ENCODE data around the gene CPNE9.

The CPNE9 gene

DNA sequence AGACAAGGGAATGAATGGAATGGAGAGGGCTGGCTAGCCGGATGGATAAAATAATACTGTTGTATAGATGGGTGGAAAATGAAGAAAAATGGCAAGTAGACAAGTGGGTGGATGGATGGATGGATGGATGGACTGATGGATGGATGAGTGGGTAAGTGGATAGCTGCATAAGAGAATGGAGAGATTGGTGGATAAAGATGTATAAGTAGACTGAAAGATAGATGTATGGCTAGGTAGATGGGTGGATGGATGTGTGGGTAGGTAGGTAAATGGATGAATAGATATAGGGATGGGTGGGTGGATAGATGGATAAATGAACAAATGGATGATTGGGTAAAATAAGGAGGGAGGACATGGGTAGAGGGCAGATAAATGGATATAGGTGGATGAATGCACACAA, 13.9 kb downstream of the CPNE9 start:
- no peak for DNase-seq

GRCh38 chr3:9718118-9718517, 14.5 kb downstream of the CPNE9 start:
- no peak for DNase-seq

DNA sequence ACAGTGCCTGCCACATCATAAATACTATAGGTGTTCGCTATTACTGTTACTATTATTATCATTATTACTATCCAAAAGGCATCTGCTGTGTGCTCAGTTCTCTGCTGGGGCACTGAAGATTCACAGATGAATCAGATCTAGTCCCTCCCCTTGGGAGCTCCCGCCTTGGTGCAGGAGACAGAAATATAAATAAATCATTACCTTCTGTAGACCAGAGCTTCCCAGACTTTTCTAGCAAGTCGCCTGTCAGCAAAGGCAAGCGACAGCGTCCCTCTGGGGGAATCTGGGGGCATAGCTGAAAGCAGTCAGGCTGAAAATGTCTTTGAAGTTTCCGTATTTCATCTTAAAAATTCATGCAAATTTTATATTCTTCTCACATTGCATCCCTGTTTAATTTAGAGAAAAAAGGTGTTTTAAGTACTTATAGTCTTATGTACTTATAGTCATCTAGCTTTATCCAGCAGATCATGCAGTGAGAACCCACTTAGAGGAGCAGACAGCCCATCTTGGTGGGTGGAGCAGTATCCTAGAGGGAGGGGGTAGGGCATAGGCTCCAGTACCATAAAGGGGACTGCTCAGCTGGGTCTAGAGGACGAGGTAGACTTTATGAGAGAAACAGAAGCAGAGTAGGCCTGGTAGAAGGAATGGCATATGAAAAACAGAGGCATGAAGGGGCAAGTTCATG, 17.5 kb downstream of the CPNE9 start:
- DNase-seq, result no peak

DNA sequence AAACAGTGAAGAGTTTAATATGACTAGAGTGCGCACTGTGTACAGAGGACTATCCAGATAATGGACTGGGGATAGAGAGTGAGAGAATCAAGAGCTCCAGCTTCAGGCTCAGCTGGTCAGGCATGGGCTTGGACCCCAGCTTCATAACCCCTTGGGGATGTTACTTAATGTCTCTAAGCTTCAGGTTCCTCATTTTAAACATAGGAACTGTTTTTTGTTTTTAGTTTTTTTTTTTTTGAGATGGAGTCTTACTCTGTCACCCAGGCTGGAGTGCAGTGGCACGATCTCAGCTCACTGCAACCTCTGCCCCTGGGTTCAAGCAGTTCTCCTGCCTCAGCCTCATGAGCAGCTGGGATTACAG, 18.0 kb downstream of the CPNE9 start:
- DNase-seq, result no peak

DNA sequence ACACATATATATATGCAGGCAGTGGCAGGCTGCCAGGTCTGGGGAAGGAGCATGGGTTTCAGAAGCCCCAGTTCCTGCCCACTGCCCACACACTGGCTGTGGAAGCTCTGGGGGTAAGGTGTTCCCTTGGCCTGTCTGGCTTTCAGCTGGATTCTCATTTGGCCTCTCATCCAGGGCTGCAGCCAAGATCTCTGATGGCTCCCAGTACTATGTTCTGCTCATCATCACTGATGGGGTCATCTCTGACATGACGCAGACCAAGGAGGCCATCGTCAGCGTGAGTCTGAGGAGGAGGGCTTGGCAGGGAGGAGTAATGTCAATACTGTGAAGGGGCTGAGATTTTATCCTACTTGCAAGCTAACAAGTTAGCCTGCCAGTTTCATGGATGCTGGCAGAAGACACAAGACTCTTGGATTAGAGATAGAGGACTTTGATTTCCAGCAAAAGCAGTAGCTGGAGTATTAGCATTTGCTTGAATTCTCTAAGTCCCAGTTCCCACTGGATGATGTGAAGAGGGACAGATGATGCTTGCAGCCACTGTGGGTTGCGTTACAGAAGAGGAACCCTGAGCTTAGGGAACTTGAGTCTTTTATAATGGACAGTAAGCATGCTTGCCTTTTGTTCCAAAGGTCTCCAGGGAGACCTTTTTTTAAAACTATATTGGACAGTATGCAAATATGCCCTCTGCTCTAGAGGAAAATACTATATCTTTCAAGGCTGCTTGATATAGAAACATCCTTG, 22.3 kb downstream of the CPNE9 start:
- no peak for DNase-seq

DNA sequence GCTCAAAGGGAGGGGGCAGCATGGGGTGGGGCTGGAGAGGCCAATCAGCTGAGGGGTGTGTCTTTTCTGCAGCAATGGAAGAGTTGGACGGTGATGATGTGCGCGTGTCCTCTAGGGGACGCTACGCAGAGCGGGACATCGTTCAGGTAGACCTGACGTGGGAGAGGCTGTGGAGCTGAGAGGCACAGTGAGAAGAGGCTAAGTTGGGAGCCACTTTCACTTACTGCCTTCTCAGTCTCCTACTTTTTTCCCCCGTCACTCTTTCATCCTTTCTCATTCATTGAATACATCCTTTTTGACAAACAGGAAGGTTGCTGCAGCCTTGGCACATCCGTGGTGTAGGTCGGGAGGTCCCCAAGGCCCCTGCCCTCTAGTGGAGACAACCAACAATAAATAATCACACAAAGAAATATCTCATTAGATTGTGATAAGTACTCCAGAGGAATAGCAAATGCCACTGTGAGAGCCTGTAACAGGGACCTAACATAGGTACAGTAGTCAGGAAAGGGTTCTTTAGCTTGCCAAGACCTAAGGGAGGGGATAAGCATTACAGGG, 23.5 kb downstream of the CPNE9 start:
- peak in 2 of 4 experiments; percentile 12 to 49 for DNase-seq

DNA sequence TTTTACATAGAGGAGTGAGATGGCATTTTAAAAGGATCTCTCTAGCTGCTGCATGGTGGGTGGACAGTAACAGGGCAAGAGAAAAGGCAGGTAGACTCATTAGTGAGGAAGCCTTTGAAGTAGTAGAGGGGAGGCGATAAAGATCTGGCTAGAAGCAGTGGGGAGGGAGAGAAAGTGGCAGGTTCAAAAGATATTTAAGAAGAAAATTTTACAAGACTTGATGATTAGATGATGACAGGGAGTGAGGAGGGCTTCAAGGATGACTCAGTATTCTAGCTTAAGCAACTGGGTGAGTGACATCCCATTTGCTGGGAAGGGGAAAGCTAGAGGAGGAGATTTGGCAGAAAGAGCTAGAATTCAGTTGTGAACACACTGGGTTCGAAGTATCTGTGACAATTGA, 24.1 kb downstream of the CPNE9 start:
- DNase-seq, result no peak

DNA sequence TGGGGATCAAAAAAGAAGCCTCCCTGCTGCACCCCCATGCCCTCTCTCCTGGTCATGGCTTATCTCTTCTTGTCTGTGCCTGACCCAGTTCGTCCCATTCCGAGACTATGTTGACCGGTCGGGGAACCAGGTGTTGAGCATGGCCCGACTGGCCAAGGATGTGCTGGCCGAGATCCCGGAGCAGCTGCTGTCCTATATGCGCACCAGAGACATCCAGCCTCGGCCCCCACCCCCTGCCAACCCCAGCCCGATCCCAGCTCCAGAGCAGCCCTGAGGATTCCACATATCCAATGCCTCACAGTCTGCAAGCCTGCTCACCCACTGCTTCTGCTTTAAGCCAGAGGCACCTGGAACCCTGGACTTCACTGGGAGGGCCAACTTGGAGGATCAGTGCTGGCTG, 25.8 kb downstream of the CPNE9 start:
- no peak for DNase-seq

DNA sequence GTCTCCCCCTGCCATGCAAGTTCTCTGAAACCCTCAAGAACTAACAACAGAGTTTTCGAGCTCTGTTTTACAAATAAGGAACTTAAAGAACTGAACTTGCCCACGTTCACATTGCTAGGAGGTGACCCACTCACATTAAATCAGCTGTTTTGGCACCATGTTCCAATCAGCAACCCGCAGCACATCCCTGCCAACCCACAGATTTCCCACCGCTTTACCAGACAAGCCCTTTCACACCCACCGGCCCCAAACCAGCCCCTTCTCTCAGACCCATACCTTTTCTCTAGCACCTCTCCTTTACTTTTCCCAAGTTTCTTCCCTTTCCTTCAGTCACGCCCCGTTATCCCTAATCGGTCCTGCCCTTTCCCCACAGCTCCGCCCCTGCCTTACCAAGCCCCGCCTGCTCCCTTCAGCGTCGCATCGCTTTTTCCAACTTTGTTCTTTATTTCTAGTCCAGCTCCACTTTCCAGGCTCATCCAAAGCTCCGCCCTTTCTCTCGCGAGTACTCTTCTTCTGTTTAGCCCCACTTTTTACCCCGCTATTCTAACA, 27.1 kb downstream of the CPNE9 start:
- no peak for DNase-seq

DNA sequence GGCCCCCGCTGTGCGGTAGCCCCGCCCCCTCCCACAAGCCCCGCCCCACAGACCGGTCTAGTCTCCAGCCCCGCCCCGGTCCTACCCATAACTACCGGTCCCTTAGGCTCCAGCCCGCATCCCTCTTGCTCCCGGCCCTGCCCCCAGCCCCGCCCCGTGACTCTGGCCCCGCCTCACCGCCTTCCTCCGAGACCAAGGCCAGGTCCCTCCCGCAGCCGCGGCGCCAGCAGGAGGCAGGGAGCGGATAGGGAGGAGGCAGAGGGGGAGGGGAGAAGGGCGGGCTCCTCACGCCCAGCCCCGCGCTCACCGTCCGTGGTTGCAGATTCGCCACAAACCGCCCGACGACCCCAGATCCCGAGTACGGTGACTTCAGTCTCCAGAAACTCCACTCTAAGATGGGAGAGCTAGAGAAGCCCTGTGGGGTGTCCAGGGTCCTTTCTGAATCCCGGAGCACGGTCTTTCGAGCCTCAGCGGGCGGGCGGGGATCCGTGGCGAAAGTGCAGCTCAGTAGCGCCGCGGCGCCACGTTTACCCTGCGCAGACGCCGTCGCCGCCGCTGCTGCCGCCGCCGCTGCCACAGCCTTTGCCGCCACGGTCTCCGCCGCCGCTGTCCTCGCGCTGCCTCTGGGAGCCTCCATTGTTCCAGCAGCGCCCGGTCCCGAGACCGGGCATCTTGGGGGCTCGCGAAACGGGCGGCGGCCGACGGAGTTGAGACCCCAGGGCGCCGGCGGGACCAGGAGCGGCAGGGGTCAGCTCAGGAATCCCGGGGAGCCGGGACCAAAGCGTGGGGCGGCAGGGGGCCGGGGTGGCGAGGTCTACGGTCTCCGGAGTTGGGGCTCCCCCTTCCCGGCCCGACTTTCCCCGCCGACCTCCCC, 27.8 kb downstream of the CPNE9 start, which contains the start of gene BRPF1:
Gene BRPF1, plus strand, starts transcription at position 530 of the 874 bp plus-strand sequence. CDS start 2,406 bp downstream, outside the sequence.
- peak; percentile 97 to 99 (median 98) for DNase-seq

DNA sequence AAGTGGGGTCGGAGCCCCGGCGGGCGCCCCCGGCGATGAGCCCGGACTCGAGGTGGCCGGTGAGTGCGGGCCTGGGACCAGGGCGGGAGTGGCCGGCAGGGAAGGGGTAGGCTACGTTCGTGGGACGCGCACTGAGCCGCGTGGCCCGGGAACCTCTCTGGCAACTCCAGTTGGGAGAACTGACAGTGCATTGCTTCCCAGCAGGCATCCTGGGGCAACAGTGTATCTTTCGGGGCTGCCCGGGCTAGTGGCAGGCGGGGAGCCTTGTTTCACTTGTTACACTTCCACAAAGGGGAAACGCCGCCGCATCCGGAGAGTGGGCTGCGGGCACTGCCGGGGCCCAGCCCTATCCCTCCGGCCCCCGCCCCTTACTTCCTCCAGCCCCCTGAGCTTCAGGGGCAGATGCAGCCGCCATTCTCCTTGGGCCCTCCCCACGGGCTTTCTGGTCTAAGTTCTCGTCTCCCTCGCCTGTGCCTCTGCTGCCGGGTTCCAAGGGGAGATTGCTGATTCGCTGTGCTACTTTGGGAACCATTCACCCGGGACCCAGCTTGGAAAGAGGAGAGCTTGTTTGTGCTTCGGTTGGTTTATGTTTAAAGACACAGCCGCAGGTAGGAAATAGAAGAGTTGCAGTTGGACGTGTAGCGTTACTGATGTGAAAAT, 28.6 kb downstream of the CPNE9 start:
- DNase-seq, result peak in 2 of 4 experiments; percentile 19

DNA sequence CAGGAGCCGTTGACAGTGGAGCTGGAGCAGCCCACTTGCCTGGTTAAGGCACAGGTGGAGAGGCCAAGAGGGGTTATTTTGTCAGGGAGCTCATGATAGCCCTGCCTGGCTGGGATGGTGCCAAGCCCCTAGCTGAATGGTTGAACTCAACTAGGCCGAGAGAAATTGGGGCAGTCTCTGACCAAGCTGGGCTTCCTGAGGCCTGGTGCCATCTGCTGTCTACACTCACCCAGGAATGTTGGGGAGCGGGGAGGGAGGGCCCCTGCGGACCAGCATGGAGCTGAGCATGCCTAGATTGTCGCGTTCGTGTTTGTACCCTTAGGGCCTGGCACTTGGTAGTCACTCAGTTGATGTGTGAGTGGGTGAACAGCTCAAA, 29.1 kb downstream of the CPNE9 start:
- no peak for DNase-seq

- DNase-seq, result no peak
Observed at GRCh38 chr3:9736831-9737230, 33.2 kb downstream of the CPNE9 start.

DNA sequence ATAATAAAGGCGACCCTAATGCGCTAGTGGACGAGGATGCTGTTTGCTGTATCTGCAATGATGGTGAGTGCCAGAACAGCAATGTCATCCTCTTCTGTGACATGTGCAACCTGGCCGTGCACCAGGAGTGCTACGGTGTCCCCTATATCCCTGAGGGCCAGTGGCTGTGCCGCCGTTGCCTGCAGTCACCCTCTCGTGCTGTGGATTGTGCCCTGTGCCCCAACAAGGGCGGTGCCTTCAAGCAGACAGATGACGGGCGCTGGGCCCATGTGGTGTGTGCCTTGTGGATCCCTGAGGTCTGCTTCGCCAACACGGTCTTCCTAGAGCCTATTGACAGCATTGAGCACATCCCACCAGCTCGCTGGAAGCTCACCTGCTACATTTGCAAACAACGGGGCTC, 35.5 kb downstream of the CPNE9 start:
- DNase-seq, result no peak

DNA sequence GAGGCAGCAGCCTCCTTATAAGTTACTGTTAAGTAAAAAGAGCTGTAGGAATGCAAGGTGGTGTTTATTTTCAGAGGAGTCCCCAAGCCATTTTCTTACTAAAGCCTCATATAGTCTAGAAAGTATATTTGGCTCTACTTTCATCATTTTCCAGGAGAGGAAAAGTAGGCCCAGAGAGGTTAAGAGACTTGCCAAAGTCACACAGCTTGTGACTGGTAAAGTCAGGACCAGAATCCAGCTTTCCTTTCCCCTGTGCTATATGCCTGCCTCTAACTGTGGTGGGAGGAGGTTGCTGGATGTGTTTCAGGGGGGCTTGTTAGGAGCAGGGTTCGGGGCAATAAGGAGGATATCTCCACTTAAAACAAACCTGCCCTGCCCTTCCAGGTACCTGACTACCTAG, 38.9 kb downstream of the CPNE9 start:
- DNase-seq, result no peak

- DNase-seq, result no peak
Observed at GRCh38 chr3:9743548-9743947, 39.9 kb downstream of the CPNE9 start.

- no peak for DNase-seq
Observed at GRCh38 chr3:9744162-9744561, 40.5 kb downstream of the CPNE9 start.

- DNase-seq, result no peak
Observed at GRCh38 chr3:9745521-9745920, 41.9 kb downstream of the CPNE9 start.

DNA sequence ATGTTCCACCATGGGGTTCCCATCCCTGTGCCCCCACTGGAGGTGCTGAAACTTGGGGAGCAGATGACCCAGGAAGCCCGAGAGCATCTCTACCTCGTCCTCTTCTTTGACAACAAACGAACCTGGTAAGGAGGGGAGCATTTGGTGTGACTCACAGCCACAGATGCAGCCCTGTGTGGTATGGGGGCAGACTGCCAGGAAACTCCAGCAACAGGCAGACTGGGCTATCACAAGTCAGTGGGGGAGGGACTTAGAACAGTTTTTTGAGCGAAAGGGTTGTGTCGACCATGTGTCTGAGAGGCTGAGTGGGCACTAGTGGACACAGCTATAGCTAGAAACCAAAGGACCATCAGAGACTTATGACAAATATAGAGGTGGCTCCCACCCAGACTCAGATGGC, 42.7 kb downstream of the CPNE9 start:
- no peak for DNase-seq

GRCh38 chr3:9747267-9747666, 43.6 kb downstream of the CPNE9 start:
- DNase-seq, result no peak

DNA sequence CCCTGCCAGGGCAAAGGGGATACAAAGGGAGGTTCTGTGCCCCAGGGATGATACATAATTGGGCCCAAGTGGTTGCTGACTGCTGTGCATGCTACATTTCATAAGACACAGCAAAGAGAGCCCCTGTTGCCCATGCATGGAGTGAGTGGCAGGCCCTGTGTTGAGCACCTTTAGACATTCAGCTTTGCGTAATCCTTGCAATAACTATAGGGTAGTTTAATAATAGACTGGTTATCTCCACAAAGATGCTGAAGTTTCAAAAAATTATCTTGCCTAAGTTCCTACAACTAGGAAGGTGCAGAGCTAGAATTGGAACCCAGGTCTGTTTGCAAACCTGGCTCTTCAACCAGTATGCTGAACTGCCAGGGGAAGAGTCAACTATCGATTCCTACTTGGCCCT, 44.4 kb downstream of the CPNE9 start:
- no peak for DNase-seq

- DNase-seq, result no peak
Observed at GRCh38 chr3:9749296-9749644, 45.6 kb downstream of the CPNE9 start.

Data from activated naive CD4-positive, alpha-beta T cell (primary cell).